ENCODE measurements around the gene LCN6. TPM values are rescaled to one million over a fixed set of nuclear protein-coding genes. Genes with fewer than 3 reads are reported as not detected.

Gene LCN6
- polyA plus RNA-seq, 2 donors: 9.0 to 14.4 TPM

GRCh38 chr9:136746621-136747020 lies 1.7 kb downstream of the LCN6 start:
- peaks cover 8 to 9% of the 10 kb centered on the region in 2 donors for H3K4me1 ChIP-seq (ENCODE audit: control insufficient read depth in 2 of 2, insufficient read depth in 2 of 2, low read length in 1 of 2)
- H3K27me3 ChIP-seq (ENCODE audit: control insufficient read depth in 1 of 2, insufficient read depth in 2 of 2, low read length in 2 of 2): no peaks in the 10 kb centered on the region
- no peak overlapping the region for H3K4me3 ChIP-seq (ENCODE audit: low read depth in 1 of 2, low read length in 2 of 2)
- peaks cover 0 to 2% of the 10 kb centered on the region in 2 donors for H3K9me3 ChIP-seq (ENCODE audit: control insufficient read depth in 2 of 2, insufficient read depth in 1 of 2, low read depth in 1 of 2, low read length in 1 of 2)
- H3K36me3 ChIP-seq (ENCODE audit: control insufficient read depth in 2 of 2, insufficient read depth in 2 of 2, low read length in 1 of 2): no peaks in the 10 kb centered on the region
- no peak overlapping the region for H3K27ac ChIP-seq (ENCODE audit: low read depth in 2 of 2, low read length in 1 of 2)
- WGBS, 2 donors: 87 to 89% methylated on average over 16 to 18 of the region's 18 CpGs

GRCh38 chr9:136746155-136746490 lies 2.2 kb downstream of the LCN6 start:
- Histone ChIP-seq H3K4me1 (ENCODE audit: control insufficient read depth in 2 of 2, insufficient read depth in 2 of 2, low read length in 1 of 2) (peaks cover 12 to 13% of the 10 kb centered on the region in 2 donors), H3K36me3 (ENCODE audit: control insufficient read depth in 2 of 2, insufficient read depth in 2 of 2, low read length in 1 of 2) (no peaks in the 10 kb centered on the region), H3K27me3 (ENCODE audit: control insufficient read depth in 1 of 2, insufficient read depth in 2 of 2, low read length in 2 of 2) (no peaks in the 10 kb centered on the region), H3K9me3 (ENCODE audit: control insufficient read depth in 2 of 2, insufficient read depth in 1 of 2, low read depth in 1 of 2, low read length in 1 of 2) (no peaks in the 10 kb centered on the region), H3K4me3 (ENCODE audit: low read depth in 1 of 2, low read length in 2 of 2) (no peak overlapping the region), H3K27ac (ENCODE audit: low read depth in 2 of 2, low read length in 1 of 2) (no peak overlapping the region)
- 65 to 69% methylated on average over 22 of the region's 22 CpGs for WGBS, 2 donors

- no peak overlapping the region for H3K4me3 ChIP-seq (ENCODE audit: low read depth in 1 of 2, low read length in 2 of 2)
- no peaks in the 10 kb centered on the region for H3K36me3 ChIP-seq (ENCODE audit: control insufficient read depth in 2 of 2, insufficient read depth in 2 of 2, low read length in 1 of 2)
- peaks cover 12 to 16% of the 10 kb centered on the region in 2 donors for H3K4me1 ChIP-seq (ENCODE audit: control insufficient read depth in 2 of 2, insufficient read depth in 2 of 2, low read length in 1 of 2)
- H3K27ac ChIP-seq (ENCODE audit: low read depth in 2 of 2, low read length in 1 of 2): no peak overlapping the region
- no peaks in the 10 kb centered on the region for H3K27me3 ChIP-seq (ENCODE audit: control insufficient read depth in 1 of 2, insufficient read depth in 2 of 2, low read length in 2 of 2)
- 80 to 82% methylated on average over 23 of the region's 23 CpGs for WGBS, 2 donors
- no peaks in the 10 kb centered on the region for H3K9me3 ChIP-seq (ENCODE audit: control insufficient read depth in 2 of 2, insufficient read depth in 1 of 2, low read depth in 1 of 2, low read length in 1 of 2)
Measured at GRCh38 chr9:136745389-136746154, 2.8 kb downstream of the LCN6 start.

- no peaks in the 10 kb centered on the region for H3K27me3 ChIP-seq (ENCODE audit: control insufficient read depth in 1 of 2, insufficient read depth in 2 of 2, low read length in 2 of 2)
- H3K9me3 ChIP-seq (ENCODE audit: control insufficient read depth in 2 of 2, insufficient read depth in 1 of 2, low read depth in 1 of 2, low read length in 1 of 2): no peaks in the 10 kb centered on the region
- 88 to 92% methylated on average over 11 to 18 of the region's 18 CpGs for WGBS, 2 donors
- H3K36me3 ChIP-seq (ENCODE audit: control insufficient read depth in 2 of 2, insufficient read depth in 2 of 2, low read length in 1 of 2): no peaks in the 10 kb centered on the region
- H3K27ac ChIP-seq (ENCODE audit: low read depth in 2 of 2, low read length in 1 of 2): no peak overlapping the region
- H3K4me1 ChIP-seq (ENCODE audit: control insufficient read depth in 2 of 2, insufficient read depth in 2 of 2, low read length in 1 of 2): peaks cover 12 to 16% of the 10 kb centered on the region in 2 donors
- H3K4me3 ChIP-seq (ENCODE audit: low read depth in 1 of 2, low read length in 2 of 2): no peak overlapping the region
Measured at GRCh38 chr9:136744773-136745172, 3.6 kb downstream of the LCN6 start.

- Histone ChIP-seq H3K27ac (ENCODE audit: low read depth in 2 of 2, low read length in 1 of 2) (no peak overlapping the region), H3K36me3 (ENCODE audit: control insufficient read depth in 2 of 2, insufficient read depth in 2 of 2, low read length in 1 of 2) (no peaks in the 10 kb centered on the region), H3K9me3 (ENCODE audit: control insufficient read depth in 2 of 2, insufficient read depth in 1 of 2, low read depth in 1 of 2, low read length in 1 of 2) (no peaks in the 10 kb centered on the region), H3K4me3 (ENCODE audit: low read depth in 1 of 2, low read length in 2 of 2) (no peak overlapping the region), H3K4me1 (ENCODE audit: control insufficient read depth in 2 of 2, insufficient read depth in 2 of 2, low read length in 1 of 2) (peaks cover 12 to 16% of the 10 kb centered on the region in 2 donors), H3K27me3 (ENCODE audit: control insufficient read depth in 1 of 2, insufficient read depth in 2 of 2, low read length in 2 of 2) (no peaks in the 10 kb centered on the region)
- WGBS, 2 donors: 76 to 81% methylated on average over 16 of the region's 16 CpGs
Measured at GRCh38 chr9:136743639-136744211, 4.6 kb downstream of the LCN6 start.

- Histone ChIP-seq H3K27ac (ENCODE audit: low read depth in 2 of 2, low read length in 1 of 2) (no peak within 1 kb of the TSS), H3K9me3 (ENCODE audit: control insufficient read depth in 2 of 2, insufficient read depth in 1 of 2, low read depth in 1 of 2, low read length in 1 of 2) (no peaks in the 10 kb centered on the region), H3K4me3 (ENCODE audit: low read depth in 1 of 2, low read length in 2 of 2) (peak within 1 kb of the TSS in 1 of 2 donors; percentile 26), H3K4me1 (ENCODE audit: control insufficient read depth in 2 of 2, insufficient read depth in 2 of 2, low read length in 1 of 2) (peaks cover 12 to 16% of the 10 kb centered on the region in 2 donors), H3K36me3 (ENCODE audit: control insufficient read depth in 2 of 2, insufficient read depth in 2 of 2, low read length in 1 of 2) (no peaks in the 10 kb centered on the region), H3K27me3 (ENCODE audit: control insufficient read depth in 1 of 2, insufficient read depth in 2 of 2, low read length in 2 of 2) (no peaks in the 10 kb centered on the region)
- 31% methylated on average over 22 to 25 of the region's 25 CpGs for WGBS, 2 donors
Measured at GRCh38 chr9:136742591-136743391, 5.5 kb downstream of the LCN6 start, which contains the start of gene LCN10. LCN10 (minus strand) TSS chr9:136742940; CDS start chr9:136742903, 37 bp downstream.

- WGBS, 2 donors: 18 to 21% methylated on average over 32 of the region's 32 CpGs
- H3K9me3 ChIP-seq (ENCODE audit: control insufficient read depth in 2 of 2, insufficient read depth in 1 of 2, low read depth in 1 of 2, low read length in 1 of 2): no peaks in the 10 kb centered on the region
- H3K27ac ChIP-seq (ENCODE audit: low read depth in 2 of 2, low read length in 1 of 2): no peak overlapping the region
- H3K36me3 ChIP-seq (ENCODE audit: control insufficient read depth in 2 of 2, insufficient read depth in 2 of 2, low read length in 1 of 2): no peaks in the 10 kb centered on the region
- peaks cover 12 to 16% of the 10 kb centered on the region in 2 donors for H3K4me1 ChIP-seq (ENCODE audit: control insufficient read depth in 2 of 2, insufficient read depth in 2 of 2, low read length in 1 of 2)
- no peaks in the 10 kb centered on the region for H3K27me3 ChIP-seq (ENCODE audit: control insufficient read depth in 1 of 2, insufficient read depth in 2 of 2, low read length in 2 of 2)
- peak overlapping the region in 1 of 2 donors; percentile 26 for H3K4me3 ChIP-seq (ENCODE audit: low read depth in 1 of 2, low read length in 2 of 2)
Measured at GRCh38 chr9:136741883-136742571, 6.3 kb downstream of the LCN6 start.

- Histone ChIP-seq H3K27ac (ENCODE audit: low read depth in 2 of 2, low read length in 1 of 2) (no peak overlapping the region), H3K4me1 (ENCODE audit: control insufficient read depth in 2 of 2, insufficient read depth in 2 of 2, low read length in 1 of 2) (peaks cover 11 to 16% of the 10 kb centered on the region in 2 donors), H3K36me3 (ENCODE audit: control insufficient read depth in 2 of 2, insufficient read depth in 2 of 2, low read length in 1 of 2) (no peaks in the 10 kb centered on the region), H3K4me3 (ENCODE audit: low read depth in 1 of 2, low read length in 2 of 2) (peak overlapping the region in 1 of 2 donors; percentile 26), H3K27me3 (ENCODE audit: control insufficient read depth in 1 of 2, insufficient read depth in 2 of 2, low read length in 2 of 2) (no peaks in the 10 kb centered on the region), H3K9me3 (ENCODE audit: control insufficient read depth in 2 of 2, insufficient read depth in 1 of 2, low read depth in 1 of 2, low read length in 1 of 2) (no peaks in the 10 kb centered on the region)
- 16 to 20% methylated on average over 37 of the region's 37 CpGs for WGBS, 2 donors
Measured at GRCh38 chr9:136740971-136741882, 7.1 kb downstream of the LCN6 start.

Measured in esophagus (tissue), 2 donors.